MM.1S (cell line): Measurements from ENCODE around the gene RASSF4.

Experiments used
- DNase-seq: peaks from one replicate; pipeline ENCODE4 v3.0.0-alpha.2; 2015
- H2AFZ ChIP-seq: fragments of 300-600 bp; sonication (generic); 2 replicates; pipeline ENCODE4 v1.6.0; 2016; ENCODE audit warnings: antibody characterized with exemption, low read length
- H3F3A ChIP-seq: fragments of 300-600 bp; sonication (generic); 2 replicates; pipeline ENCODE4 v1.6.1; 2016; ENCODE audit warnings: mild to moderate bottlenecking, antibody characterized with exemption, low read length, moderate library complexity, mixed read lengths; ENCODE audit not compliant: insufficient read depth
- H3K27ac ChIP-seq: fragments of 300-600 bp; sonication (generic); 2 replicates; pipeline ENCODE4 v1.5.1; 2016; ENCODE audit warnings: mild to moderate bottlenecking, low read length
- H3K27me3 ChIP-seq: fragments of 300-600 bp; sonication (generic); replicated peaks from 2 replicates; pipeline ENCODE4 v1.6.0; 2016; ENCODE audit warnings: low read length; ENCODE audit not compliant: insufficient read depth
- H3K36me3 ChIP-seq: fragments of 300-600 bp; sonication (generic); replicated peaks from 2 replicates; pipeline ENCODE4 v1.6.1; 2016; ENCODE audit warnings: mild to moderate bottlenecking, low read length, mixed read lengths; ENCODE audit not compliant: insufficient read depth
- H3K4me1 ChIP-seq: fragments of 300-600 bp; sonication (generic); 2 replicates; pipeline ENCODE4 v1.6.1; 2016; ENCODE audit warnings: low read length, mixed read lengths
- H3K4me2 ChIP-seq: fragments of 300-600 bp; sonication (generic); 2 replicates; pipeline ENCODE4 v1.6.0; 2016; ENCODE audit warnings: low read depth, low read length
- H3K4me3 ChIP-seq: fragments of 300-600 bp; sonication (generic); 2 replicates; pipeline ENCODE4 v1.5.1; 2016; ENCODE audit warnings: low read length, mixed read lengths
- H3K79me2 ChIP-seq: fragments of 300-600 bp; sonication (generic); 2 replicates; pipeline ENCODE4 v1.6.1; 2016; ENCODE audit warnings: mixed run types, low read length, mixed read lengths
- H3K9ac ChIP-seq: fragments of 300-600 bp; sonication (generic); 2 replicates; pipeline ENCODE4 v1.6.1; 2016; ENCODE audit warnings: low read length, mixed read lengths
- H3K9me2 ChIP-seq: fragments of 300-600 bp; sonication (generic); replicated peaks from 2 replicates; pipeline ENCODE4 v1.6.1; 2016; ENCODE audit warnings: mild to moderate bottlenecking, low read length, mixed read lengths; ENCODE audit not compliant: insufficient read depth
- H3K9me3 ChIP-seq: fragments of 300-600 bp; sonication (generic); replicated peaks from 2 replicates; pipeline ENCODE4 v1.6.1; 2016; ENCODE audit warnings: mild to moderate bottlenecking, low read length, mixed read lengths; ENCODE audit not compliant: insufficient read depth
- H4K20me1 ChIP-seq: fragments of 300-600 bp; sonication (generic); 2 replicates; pipeline ENCODE4 v1.6.1; 2016; ENCODE audit warnings: mild to moderate bottlenecking, low read length, moderate library complexity, mixed read lengths; ENCODE audit not compliant: insufficient read depth
- EZH2 ChIP-seq: fragments of 300-600 bp; sonication (generic); optimal IDR thresholded peaks from 2 replicates; pipeline ENCODE3; 2017; ENCODE audit warnings: low read depth, mild to moderate bottlenecking, antibody characterized with exemption, low read length, mixed read lengths
- EZH2phosphoT487 ChIP-seq: fragments of 300-600 bp; sonication (generic); IDR thresholded peaks from 2 replicates; pipeline ENCODE4 v1.6.1; 2018; ENCODE audit warnings: antibody characterized with exemption, low read length
- TF ChIP-seq, protein P1 (sequence below): fragments of 300-600 bp; sonication (generic); IDR thresholded peaks from 2 replicates; pipeline ENCODE4 v1.5.1; 2016; ENCODE audit warnings: antibody characterized with exemption, low read length, mixed read lengths

Gene RASSF4

DNA sequence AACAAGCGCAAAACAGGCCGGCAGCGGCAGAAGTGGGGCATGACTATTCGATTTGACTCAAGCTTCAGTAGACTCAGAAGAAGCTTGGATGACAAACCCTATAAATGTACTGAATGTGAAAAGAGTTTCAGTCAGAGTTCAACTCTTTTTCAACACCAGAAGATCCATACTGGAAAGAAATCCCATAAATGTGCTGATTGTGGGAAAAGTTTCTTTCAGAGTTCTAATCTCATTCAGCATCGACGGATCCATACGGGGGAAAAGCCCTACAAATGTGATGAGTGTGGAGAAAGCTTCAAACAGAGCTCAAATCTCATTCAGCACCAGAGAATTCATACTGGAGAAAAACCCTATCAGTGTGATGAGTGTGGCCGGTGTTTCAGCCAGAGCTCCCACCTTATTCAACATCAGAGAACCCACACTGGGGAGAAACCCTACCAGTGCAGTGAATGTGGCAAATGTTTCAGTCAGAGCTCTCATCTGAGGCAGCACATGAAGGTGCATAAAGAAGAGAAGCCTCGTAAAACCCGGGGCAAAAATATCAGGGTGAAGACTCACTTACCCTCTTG, 43.9 kb downstream of the RASSF4 start:
- no peak overlapping the region for H2AFZ ChIP-seq
- H3K9me3 ChIP-seq = no peaks in the 10 kb centered on the region
- no peaks in the 10 kb centered on the region for H3K27me3 ChIP-seq
- no peak overlapping the region for H3K9ac ChIP-seq
- TF ChIP-seq EZH2 (no peak), EZH2phosphoT487 (no peak)
- TF ChIP-seq, protein P1, sequence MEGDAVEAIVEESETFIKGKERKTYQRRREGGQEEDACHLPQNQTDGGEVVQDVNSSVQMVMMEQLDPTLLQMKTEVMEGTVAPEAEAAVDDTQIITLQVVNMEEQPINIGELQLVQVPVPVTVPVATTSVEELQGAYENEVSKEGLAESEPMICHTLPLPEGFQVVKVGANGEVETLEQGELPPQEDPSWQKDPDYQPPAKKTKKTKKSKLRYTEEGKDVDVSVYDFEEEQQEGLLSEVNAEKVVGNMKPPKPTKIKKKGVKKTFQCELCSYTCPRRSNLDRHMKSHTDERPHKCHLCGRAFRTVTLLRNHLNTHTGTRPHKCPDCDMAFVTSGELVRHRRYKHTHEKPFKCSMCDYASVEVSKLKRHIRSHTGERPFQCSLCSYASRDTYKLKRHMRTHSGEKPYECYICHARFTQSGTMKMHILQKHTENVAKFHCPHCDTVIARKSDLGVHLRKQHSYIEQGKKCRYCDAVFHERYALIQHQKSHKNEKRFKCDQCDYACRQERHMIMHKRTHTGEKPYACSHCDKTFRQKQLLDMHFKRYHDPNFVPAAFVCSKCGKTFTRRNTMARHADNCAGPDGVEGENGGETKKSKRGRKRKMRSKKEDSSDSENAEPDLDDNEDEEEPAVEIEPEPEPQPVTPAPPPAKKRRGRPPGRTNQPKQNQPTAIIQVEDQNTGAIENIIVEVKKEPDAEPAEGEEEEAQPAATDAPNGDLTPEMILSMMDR = no peak
- no peaks in the 10 kb centered on the region for H3K9me2 ChIP-seq
- H4K20me1 ChIP-seq = no peaks in the 10 kb centered on the region
- no peaks in the 10 kb centered on the region; the same call in none of the 2 replicates for H3K36me3 ChIP-seq
- DNase-seq = no peak
- peaks cover 38% of the 10 kb centered on the region for H3K79me2 ChIP-seq
- H3K4me3 ChIP-seq = no peak overlapping the region
- no peak overlapping the region for H3K4me2 ChIP-seq
- no peak overlapping the region for H3K27ac ChIP-seq
- peaks cover 15% of the 10 kb centered on the region; the same call in 1 of the 2 replicates for H3F3A ChIP-seq
- no peaks in the 10 kb centered on the region for H3K4me1 ChIP-seq

DNA sequence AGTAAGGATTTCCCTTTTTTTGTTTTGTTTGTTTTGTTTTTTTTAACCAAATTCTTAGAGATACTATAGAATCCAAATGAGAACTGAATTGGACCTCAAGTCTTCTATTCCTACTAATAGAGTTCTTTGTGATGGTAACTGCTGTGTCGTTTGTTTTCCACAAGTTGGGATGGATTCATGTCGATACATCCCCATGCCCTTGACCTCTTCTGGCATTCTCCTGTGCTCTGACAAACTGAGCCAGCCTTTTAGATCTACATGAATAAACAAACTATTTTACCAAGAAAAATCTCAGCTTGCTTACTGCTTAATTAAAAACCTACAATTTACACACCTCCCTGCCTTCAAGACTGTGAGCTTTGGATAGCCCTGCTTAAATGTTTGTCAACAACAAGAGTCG, 45.1 kb downstream of the RASSF4 start:
- no peaks in the 10 kb centered on the region for H3K9me3 ChIP-seq
- H3K9me2 ChIP-seq = no peaks in the 10 kb centered on the region
- no peaks in the 10 kb centered on the region for H3K4me1 ChIP-seq
- DNase-seq = no peak
- H3F3A ChIP-seq = peaks cover 10% of the 10 kb centered on the region; the same call in 1 of the 2 replicates
- no peaks in the 10 kb centered on the region; the same call in none of the 2 replicates for H3K36me3 ChIP-seq
- H3K4me2 ChIP-seq = no peak overlapping the region
- H3K4me3 ChIP-seq = no peak overlapping the region
- H3K9ac ChIP-seq = no peak overlapping the region
- H2AFZ ChIP-seq = no peak overlapping the region
- TF ChIP-seq EZH2 = no peak
- TF ChIP-seq, protein P1 = no peak
- no peak for TF ChIP-seq EZH2phosphoT487
- H4K20me1 ChIP-seq = no peaks in the 10 kb centered on the region
- no peak overlapping the region for H3K27ac ChIP-seq
- H3K27me3 ChIP-seq = no peaks in the 10 kb centered on the region
- peaks cover 38% of the 10 kb centered on the region for H3K79me2 ChIP-seq

- no peak overlapping the region for H3K9ac ChIP-seq
- H3K79me2 ChIP-seq = peaks cover 38% of the 10 kb centered on the region
- no peak overlapping the region for H2AFZ ChIP-seq
- H3K27me3 ChIP-seq = no peaks in the 10 kb centered on the region
- no peaks in the 10 kb centered on the region for H3K9me2 ChIP-seq
- TF ChIP-seq, protein P1 = no peak
- TF ChIP-seq EZH2 (no peak), EZH2phosphoT487 (no peak)
- no peak overlapping the region for H3K27ac ChIP-seq
- H3K4me1 ChIP-seq = no peaks in the 10 kb centered on the region
- no peak overlapping the region for H3K4me2 ChIP-seq
- H3K9me3 ChIP-seq = no peaks in the 10 kb centered on the region
- no peak overlapping the region for H3K4me3 ChIP-seq
- no peaks in the 10 kb centered on the region for H4K20me1 ChIP-seq
- peaks cover 10% of the 10 kb centered on the region; the same call in 1 of the 2 replicates for H3F3A ChIP-seq
- no peak for DNase-seq
- H3K36me3 ChIP-seq = no peaks in the 10 kb centered on the region; the same call in none of the 2 replicates
Observed at GRCh38 chr10:45005284-45005683, 45.7 kb downstream of the RASSF4 start.
